Adrenal gland (tissue), 5 donors: ENCODE measurements around the gene PP2D1.

Experiments used
- CTCF ChIP-seq, 6 experiments: fragments of 450-650 bp in 4 of 6; fragments of 200-600 bp in 2 of 6; sonication (generic) in 1 of 6; IDR thresholded peaks; 1 replicate in 5 of 6; 2 replicates in 1 of 6; pipeline versions ENCODE4 v1.5.1 to v1.8.0; 2016 to 2021; ENCODE audit warnings: antibody characterized with exemption in 6 of 6, mild to moderate bottlenecking in 2 of 6, moderate library complexity in 1 of 6
- POLR2A ChIP-seq, 2 donors: fragments of 450-650 bp; IDR thresholded peaks; one replicate each; pipeline ENCODE4 v1.6.1; 2017; ENCODE audit warnings: antibody characterized with exemption in 2 of 2, mild to moderate bottlenecking in 2 of 2, moderate library complexity in 1 of 2
- donor health status: DM: no; HTN: no; CAD: no.

- TF ChIP-seq CTCF (IDR thresholded peaks at IDR 0.05) (no peak), POLR2A (IDR thresholded peaks at IDR 0.05) (no peak)
Observed at GRCh38 chr3:20043825-20044224, 31.8 kb upstream of the PP2D1 start.
